RWPE2 (cell line): ENCODE results near the gene ARFGEF3.

Experiments used
- ATAC-seq: fragments of 200-7000 bp; cut with Tn5 transposase; 3 replicates; pipeline ENCODE4 v1.9.1; 2021; ENCODE audit warnings: low read depth
- DNase-seq: peaks from one replicate; pipeline ENCODE4 v3.0.0-alpha.2; 2020; ENCODE audit warnings: low spot score
- H3K27ac ChIP-seq: fragments of 450-650 bp; 2 replicates; pipeline ENCODE4 v1.5.1; 2017; ENCODE audit warnings: mild to moderate bottlenecking; ENCODE audit not compliant: poor library complexity, severe bottlenecking
- H3K27me3 ChIP-seq: fragments of 250-450 bp; sonication (Bioruptor Pico); 2 replicates; pipeline ENCODE4 v1.5.1; 2021; ENCODE audit warnings: mild to moderate bottlenecking, moderate library complexity; ENCODE audit not compliant: insufficient read depth, poor library complexity, severe bottlenecking
- H3K36me3 ChIP-seq: fragments of 250-450 bp; sonication (Bioruptor Pico); 2 replicates; pipeline ENCODE4 v1.5.1; 2020; ENCODE audit warnings: low read depth, mild to moderate bottlenecking, moderate library complexity
- H3K4me1 ChIP-seq: fragments of 250-450 bp; sonication (Bioruptor Pico); 2 replicates; pipeline ENCODE4 v1.5.1; 2021; ENCODE audit warnings: mild to moderate bottlenecking, moderate library complexity; ENCODE audit not compliant: insufficient read depth, poor library complexity, severe bottlenecking
- H3K4me3 ChIP-seq: fragments of 250-450 bp; sonication (Bioruptor Pico); 2 replicates; pipeline ENCODE4 v1.5.1; 2021; ENCODE audit warnings: mild to moderate bottlenecking, moderate library complexity; ENCODE audit not compliant: severe bottlenecking
- H3K9me3 ChIP-seq: fragments of 250-450 bp; sonication (Bioruptor Pico); 2 replicates; pipeline ENCODE4 v1.5.1; 2021; ENCODE audit warnings: mild to moderate bottlenecking, moderate library complexity; ENCODE audit not compliant: severe bottlenecking
- CTCF ChIP-seq: fragments of 450-650 bp; IDR thresholded peaks from one replicate; pipeline ENCODE4 v1.5.1; 2017; ENCODE audit warnings: mild to moderate bottlenecking, moderate library complexity; ENCODE audit not compliant: poor library complexity, severe bottlenecking

ARFGEF3 gene

GRCh38 chr6:138237463-138237862, 75.7 kb downstream of the ARFGEF3 start:
- Histone ChIP-seq H3K4me1 (no peaks in the 10 kb centered on the region), H3K27ac (no peak overlapping the region), H3K27me3 (no peaks in the 10 kb centered on the region), H3K36me3 (no peaks in the 10 kb centered on the region), H3K9me3 (peaks cover 2% of the 10 kb centered on the region), H3K4me3 (no peak overlapping the region)
- DNase-seq, result no peak
- TF ChIP-seq CTCF, result no peak
- no peak for ATAC-seq

GRCh38 chr6:138238368-138238767, 76.6 kb downstream of the ARFGEF3 start:
- no peak overlapping the region for H3K4me3 ChIP-seq
- no peak overlapping the region for H3K27ac ChIP-seq
- no peaks in the 10 kb centered on the region for H3K4me1 ChIP-seq
- TF ChIP-seq CTCF, result no peak
- peaks cover 2% of the 10 kb centered on the region for H3K9me3 ChIP-seq
- no peaks in the 10 kb centered on the region for H3K36me3 ChIP-seq
- no peak for DNase-seq
- no peak for ATAC-seq
- no peaks in the 10 kb centered on the region for H3K27me3 ChIP-seq

GRCh38 chr6:138239774-138240173, 78.0 kb downstream of the ARFGEF3 start:
- no peaks in the 10 kb centered on the region for H3K36me3 ChIP-seq

GRCh38 chr6:138240476-138241245, 78.9 kb downstream of the ARFGEF3 start:
- no peaks in the 10 kb centered on the region for H3K4me1 ChIP-seq
- H3K27ac ChIP-seq, result no peak overlapping the region
- no peaks in the 10 kb centered on the region for H3K9me3 ChIP-seq
- DNase-seq, result no peak
- no peak for ATAC-seq
- H3K27me3 ChIP-seq, result no peaks in the 10 kb centered on the region
- no peak for TF ChIP-seq CTCF
- no peaks in the 10 kb centered on the region for H3K36me3 ChIP-seq
- no peak overlapping the region for H3K4me3 ChIP-seq

More at GRCh38 chr6:138239774-138240173, 78.0 kb downstream of the ARFGEF3 start:
- H3K9me3 ChIP-seq, result no peaks in the 10 kb centered on the region
- no peak overlapping the region for H3K27ac ChIP-seq
- H3K4me3 ChIP-seq, result no peak overlapping the region
- DNase-seq, result no peak
- H3K27me3 ChIP-seq, result no peaks in the 10 kb centered on the region
- TF ChIP-seq CTCF, result no peak
- H3K4me1 ChIP-seq, result no peaks in the 10 kb centered on the region
- ATAC-seq, result no peak

GRCh38 chr6:138241381-138241780, 79.6 kb downstream of the ARFGEF3 start:
- Histone ChIP-seq H3K4me1 (no peaks in the 10 kb centered on the region), H3K27me3 (no peaks in the 10 kb centered on the region), H3K36me3 (no peaks in the 10 kb centered on the region), H3K9me3 (no peaks in the 10 kb centered on the region), H3K27ac (no peak overlapping the region), H3K4me3 (no peak overlapping the region)
- ATAC-seq, result no peak
- TF ChIP-seq CTCF, result no peak
- no peak for DNase-seq
